HEK293 (cell line): ENCODE measurements around the gene STARD5.

Source experiments
- ELK4 ChIP-seq: IDR thresholded peaks from 2 replicates; pipeline ENCODE4 v1.6.1; 2011; ENCODE audit warnings: mild to moderate bottlenecking, low read depth, low read length, borderline replicate concordance
- FEZF1 ChIP-seq: fragments of 450-650 bp; formaldehyde crosslinking; IDR thresholded peaks from 2 replicates; pipeline ENCODE4 v1.5.1; 2016; ENCODE audit warnings: missing biosample characterization, missing genetic modification characterization
- GLI2 ChIP-seq: fragments of 450-650 bp; formaldehyde crosslinking; IDR thresholded peaks from 2 replicates; pipeline ENCODE4; 2017; ENCODE audit warnings: missing biosample characterization, missing genetic modification characterization, low read depth, borderline replicate concordance
- KLF9 ChIP-seq: fragments of 450-650 bp; formaldehyde crosslinking; IDR thresholded peaks from 2 replicates; pipeline ENCODE4 v1.5.1; 2016; ENCODE audit warnings: missing biosample characterization, missing genetic modification characterization, low read depth
- OSR2 ChIP-seq: fragments of 450-650 bp; formaldehyde crosslinking; IDR thresholded peaks from 2 replicates; pipeline ENCODE4 v1.5.1; 2016; ENCODE audit warnings: missing biosample characterization, missing genetic modification characterization
- TCF7L2 ChIP-seq: IDR thresholded peaks from 2 replicates; pipeline ENCODE4 v1.6.1; 2011; ENCODE audit warnings: low read depth, mild to moderate bottlenecking, inconsistent platforms, low read length, moderate library complexity, borderline replicate concordance
- ZBTB21 ChIP-seq: fragments of 450-650 bp; formaldehyde crosslinking; IDR thresholded peaks from 2 replicates; pipeline ENCODE4 v1.5.1; 2017; ENCODE audit warnings: missing biosample characterization, missing genetic modification characterization
- ZBTB26 ChIP-seq: fragments of 450-650 bp; formaldehyde crosslinking; optimal IDR thresholded peaks from 2 replicates; pipeline ENCODE3; 2016; ENCODE audit warnings: missing biosample characterization, mild to moderate bottlenecking, missing genetic modification characterization
- ZFHX2 ChIP-seq: fragments of 450-650 bp; formaldehyde crosslinking; conservative IDR thresholded peaks from 2 replicates; pipeline ENCODE4 v1.5.1; 2016; ENCODE audit warnings: missing biosample characterization, missing genetic modification characterization
- ZFP41 ChIP-seq: fragments of 450-650 bp; formaldehyde crosslinking; IDR thresholded peaks from 2 replicates; pipeline ENCODE4 v1.5.1; 2016; ENCODE audit warnings: missing biosample characterization, missing genetic modification characterization, borderline replicate concordance
- ZNF112 ChIP-seq: fragments of 450-650 bp; formaldehyde crosslinking; IDR thresholded peaks from 2 replicates; pipeline ENCODE4 v1.5.0; 2017; ENCODE audit warnings: missing biosample characterization, missing genetic modification characterization
- ZNF133 ChIP-seq: fragments of 450-650 bp; formaldehyde crosslinking; IDR thresholded peaks from 2 replicates; pipeline ENCODE4 v1.5.1; 2016; ENCODE audit warnings: missing biosample characterization, missing genetic modification characterization
- ZNF155 ChIP-seq: fragments of 450-650 bp; formaldehyde crosslinking; IDR thresholded peaks from 2 replicates; pipeline ENCODE4 v1.5.1; 2016; ENCODE audit warnings: missing biosample characterization, missing genetic modification characterization
- ZNF169 ChIP-seq: fragments of 450-650 bp; formaldehyde crosslinking; IDR thresholded peaks from 2 replicates; pipeline ENCODE4 v1.5.1; 2016; ENCODE audit warnings: missing biosample characterization, missing genetic modification characterization
- ZNF174 ChIP-seq: fragments of 450-650 bp; formaldehyde crosslinking; IDR thresholded peaks from 2 replicates; pipeline ENCODE4 v1.5.0; 2017; ENCODE audit warnings: missing biosample characterization, mild to moderate bottlenecking, missing genetic modification characterization
- ZNF175 ChIP-seq: fragments of 450-650 bp; formaldehyde crosslinking; IDR thresholded peaks from 2 replicates; pipeline ENCODE4 v1.5.1; 2016; ENCODE audit warnings: missing biosample characterization, missing genetic modification characterization
- ZNF214 ChIP-seq: fragments of 450-650 bp; formaldehyde crosslinking; IDR thresholded peaks from 2 replicates; pipeline ENCODE4 v1.5.1; 2017; ENCODE audit warnings: missing biosample characterization, mild to moderate bottlenecking, missing genetic modification characterization, borderline replicate concordance
- ZNF366 ChIP-seq: fragments of 450-650 bp; formaldehyde crosslinking; conservative IDR thresholded peaks from 2 replicates; pipeline ENCODE4 v1.5.1; 2016; ENCODE audit warnings: missing biosample characterization, missing genetic modification characterization
- ZNF37A ChIP-seq: fragments of 450-650 bp; IDR thresholded peaks from 2 replicates; pipeline ENCODE4 v1.5.1; 2018; ENCODE audit warnings: missing biosample characterization, missing genetic modification characterization
- ZNF473 ChIP-seq: fragments of 450-650 bp; formaldehyde crosslinking; IDR thresholded peaks from 2 replicates; pipeline ENCODE4 v1.5.1; 2017; ENCODE audit warnings: missing biosample characterization, missing genetic modification characterization
- ZNF510 ChIP-seq: fragments of 450-650 bp; formaldehyde crosslinking; IDR thresholded peaks from 2 replicates; pipeline ENCODE4 v1.5.1; 2018; ENCODE audit warnings: mild to moderate bottlenecking, missing genetic modification characterization, missing biosample characterization; ENCODE audit not compliant: insufficient replicate concordance
- ZNF530 ChIP-seq: fragments of 450-650 bp; formaldehyde crosslinking; IDR thresholded peaks from 2 replicates; pipeline ENCODE4 v1.5.1; 2016; ENCODE audit warnings: low read depth, missing biosample characterization, missing genetic modification characterization
- ZNF664 ChIP-seq: fragments of 450-650 bp; formaldehyde crosslinking; IDR thresholded peaks from 2 replicates; pipeline ENCODE4 v1.5.1; 2016; ENCODE audit warnings: missing biosample characterization, missing genetic modification characterization
- ZNF701 ChIP-seq: fragments of 450-650 bp; formaldehyde crosslinking; IDR thresholded peaks from 2 replicates; pipeline ENCODE4 v1.5.1; 2016; ENCODE audit warnings: missing biosample characterization, missing genetic modification characterization
- ZNF76 ChIP-seq: fragments of 450-650 bp; formaldehyde crosslinking; IDR thresholded peaks from 2 replicates; pipeline ENCODE4; 2016; ENCODE audit warnings: low read depth, missing biosample characterization, missing genetic modification characterization, borderline replicate concordance
- ZNF776 ChIP-seq: fragments of 450-650 bp; formaldehyde crosslinking; IDR thresholded peaks from 2 replicates; pipeline ENCODE4 v1.5.0; 2017; ENCODE audit warnings: missing biosample characterization, missing genetic modification characterization, borderline replicate concordance
- ZSCAN18 ChIP-seq: fragments of 450-650 bp; formaldehyde crosslinking; IDR thresholded peaks from 2 replicates; pipeline ENCODE4 v1.5.1; 2016; ENCODE audit warnings: missing biosample characterization, missing genetic modification characterization
- ZXDB ChIP-seq: fragments of 450-650 bp; formaldehyde crosslinking; IDR thresholded peaks from 2 replicates; pipeline ENCODE4 v1.5.1; 2016; ENCODE audit warnings: missing biosample characterization, missing genetic modification characterization
- TF ChIP-seq, protein P1 (sequence below): fragments of 450-650 bp; formaldehyde crosslinking; IDR thresholded peaks from 2 replicates; pipeline ENCODE4 v1.5.1; 2016; ENCODE audit warnings: missing biosample characterization, missing genetic modification characterization
- TF ChIP-seq, protein P2 (sequence below): fragments of 450-650 bp; formaldehyde crosslinking; IDR thresholded peaks from 2 replicates; pipeline ENCODE4 v1.5.1; 2016; ENCODE audit warnings: missing biosample characterization, missing genetic modification characterization
- TF ChIP-seq, protein P3 (sequence below): sonication (generic); formaldehyde crosslinking; IDR thresholded peaks from 2 replicates; pipeline ENCODE4 v1.8.1; 2022; ENCODE audit warnings: mild to moderate bottlenecking, moderate library complexity, missing genetic modification reagents
- TF ChIP-seq, protein P4 (sequence below): fragments of 450-650 bp; formaldehyde crosslinking; IDR thresholded peaks from 2 replicates; pipeline ENCODE4 v1.5.1; 2016; ENCODE audit warnings: missing biosample characterization, missing genetic modification characterization

Gene STARD5

GRCh38 chr15:81338170-81339007 lies 14.4 kb upstream of the STARD5 start (continued):
- no peak for TF ChIP-seq ZNF664 (tag by site-specific recombination)
- TF ChIP-seq ZNF37A (tag by site-specific recombination): no peak
- no peak for TF ChIP-seq ZNF155
- peak; percentile 47; the same call in 1 of the 2 replicates for TF ChIP-seq ZBTB21 (tag by site-specific recombination)
- TF ChIP-seq ZNF214 (tag by site-specific recombination): no peak
- no peak for TF ChIP-seq KLF9
- peak; percentile 68 for TF ChIP-seq OSR2 (tag by site-specific recombination)
- TF ChIP-seq ELK4: no peak
- TF ChIP-seq ZNF366 (tag by site-specific recombination): peak; percentile 97
- no peak for TF ChIP-seq ZSCAN18 (tag by site-specific recombination)
- TF ChIP-seq ZNF169 (tag by site-specific recombination): no peak
- no peak for TF ChIP-seq ZNF530 (tag by site-specific recombination)
- 0 out of 2 replicates have a peak, but pooled peaks have one; percentile 18 for TF ChIP-seq ZXDB (tag by site-specific recombination)
- peak; percentile 64 for TF ChIP-seq FEZF1 (tag by site-specific recombination)
- TF ChIP-seq, protein P1, sequence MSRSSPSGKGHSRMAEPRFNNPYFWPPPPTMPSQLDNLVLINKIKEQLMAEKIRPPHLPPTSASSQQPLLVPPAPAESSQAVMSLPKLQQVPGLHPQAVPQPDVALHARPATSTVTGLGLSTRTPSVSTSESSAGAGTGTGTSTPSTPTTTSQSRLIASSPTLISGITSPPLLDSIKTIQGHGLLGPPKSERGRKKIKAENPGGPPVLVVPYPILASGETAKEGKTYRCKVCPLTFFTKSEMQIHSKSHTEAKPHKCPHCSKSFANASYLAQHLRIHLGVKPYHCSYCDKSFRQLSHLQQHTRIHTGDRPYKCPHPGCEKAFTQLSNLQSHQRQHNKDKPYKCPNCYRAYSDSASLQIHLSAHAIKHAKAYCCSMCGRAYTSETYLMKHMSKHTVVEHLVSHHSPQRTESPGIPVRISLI (tag by site-specific recombination): 0 out of 2 replicates have a peak, but pooled peaks have one; percentile 51
- no peak for TF ChIP-seq ZNF174 (tag by site-specific recombination)
- TF ChIP-seq ZFP41 (tag by site-specific recombination): no peak
- no peak for TF ChIP-seq ZNF76 (tag by site-specific recombination)
- TF ChIP-seq ZNF133 (tag by site-specific recombination): no peak
- TF ChIP-seq ZBTB26 (tag by site-specific recombination): no peak
- TF ChIP-seq TCF7L2: no peak
- TF ChIP-seq ZNF473: no peak
- TF ChIP-seq, protein P2, sequence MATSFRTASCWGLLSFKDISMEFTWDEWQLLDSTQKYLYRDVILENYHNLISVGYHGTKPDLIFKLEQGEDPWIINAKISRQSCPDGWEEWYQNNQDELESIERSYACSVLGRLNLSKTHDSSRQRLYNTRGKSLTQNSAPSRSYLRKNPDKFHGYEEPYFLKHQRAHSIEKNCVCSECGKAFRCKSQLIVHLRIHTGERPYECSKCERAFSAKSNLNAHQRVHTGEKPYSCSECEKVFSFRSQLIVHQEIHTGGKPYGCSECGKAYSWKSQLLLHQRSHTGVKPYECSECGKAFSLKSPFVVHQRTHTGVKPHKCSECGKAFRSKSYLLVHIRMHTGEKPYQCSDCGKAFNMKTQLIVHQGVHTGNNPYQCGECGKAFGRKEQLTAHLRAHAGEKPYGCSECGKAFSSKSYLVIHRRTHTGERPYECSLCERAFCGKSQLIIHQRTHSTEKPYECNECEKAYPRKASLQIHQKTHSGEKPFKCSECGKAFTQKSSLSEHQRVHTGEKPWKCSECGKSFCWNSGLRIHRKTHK (tag by site-specific recombination): no peak
- TF ChIP-seq, protein P3, sequence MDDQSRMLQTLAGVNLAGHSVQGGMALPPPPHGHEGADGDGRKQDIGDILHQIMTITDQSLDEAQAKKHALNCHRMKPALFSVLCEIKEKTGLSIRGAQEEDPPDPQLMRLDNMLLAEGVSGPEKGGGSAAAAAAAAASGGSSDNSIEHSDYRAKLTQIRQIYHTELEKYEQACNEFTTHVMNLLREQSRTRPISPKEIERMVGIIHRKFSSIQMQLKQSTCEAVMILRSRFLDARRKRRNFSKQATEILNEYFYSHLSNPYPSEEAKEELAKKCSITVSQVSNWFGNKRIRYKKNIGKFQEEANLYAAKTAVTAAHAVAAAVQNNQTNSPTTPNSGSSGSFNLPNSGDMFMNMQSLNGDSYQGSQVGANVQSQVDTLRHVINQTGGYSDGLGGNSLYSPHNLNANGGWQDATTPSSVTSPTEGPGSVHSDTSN: no peak
- TF ChIP-seq ZNF175 (tag by site-specific recombination): no peak
- no peak for TF ChIP-seq ZNF701 (tag by site-specific recombination)
- no peak for TF ChIP-seq ZNF510 (tag by site-specific recombination)
- TF ChIP-seq, protein P4, sequence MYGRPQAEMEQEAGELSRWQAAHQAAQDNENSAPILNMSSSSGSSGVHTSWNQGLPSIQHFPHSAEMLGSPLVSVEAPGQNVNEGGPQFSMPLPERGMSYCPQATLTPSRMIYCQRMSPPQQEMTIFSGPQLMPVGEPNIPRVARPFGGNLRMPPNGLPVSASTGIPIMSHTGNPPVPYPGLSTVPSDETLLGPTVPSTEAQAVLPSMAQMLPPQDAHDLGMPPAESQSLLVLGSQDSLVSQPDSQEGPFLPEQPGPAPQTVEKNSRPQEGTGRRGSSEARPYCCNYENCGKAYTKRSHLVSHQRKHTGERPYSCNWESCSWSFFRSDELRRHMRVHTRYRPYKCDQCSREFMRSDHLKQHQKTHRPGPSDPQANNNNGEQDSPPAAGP (tag by site-specific recombination): no peak
- TF ChIP-seq ZFHX2 (tag by site-specific recombination): no peak
- no peak for TF ChIP-seq GLI2 (tag by site-specific recombination)
- no peak for TF ChIP-seq ZNF112 (tag by site-specific recombination)
- no peak for TF ChIP-seq ZNF776 (tag by site-specific recombination)
